HEK293T (cell line): ENCODE measurements around the gene CTSE.

Experiments used
- BHLHE40 ChIP-seq: fragments of 450-650 bp; IDR thresholded peaks from 2 replicates; pipeline ENCODE4 v1.6.1; 2016; ENCODE audit warnings: mild to moderate bottlenecking, moderate library complexity, borderline replicate concordance
- FOXM1 ChIP-seq: fragments of 450-650 bp; IDR thresholded peaks from 2 replicates; pipeline ENCODE4 v1.6.1; 2017; ENCODE audit warnings: mild to moderate bottlenecking, borderline replicate concordance

DNA sequence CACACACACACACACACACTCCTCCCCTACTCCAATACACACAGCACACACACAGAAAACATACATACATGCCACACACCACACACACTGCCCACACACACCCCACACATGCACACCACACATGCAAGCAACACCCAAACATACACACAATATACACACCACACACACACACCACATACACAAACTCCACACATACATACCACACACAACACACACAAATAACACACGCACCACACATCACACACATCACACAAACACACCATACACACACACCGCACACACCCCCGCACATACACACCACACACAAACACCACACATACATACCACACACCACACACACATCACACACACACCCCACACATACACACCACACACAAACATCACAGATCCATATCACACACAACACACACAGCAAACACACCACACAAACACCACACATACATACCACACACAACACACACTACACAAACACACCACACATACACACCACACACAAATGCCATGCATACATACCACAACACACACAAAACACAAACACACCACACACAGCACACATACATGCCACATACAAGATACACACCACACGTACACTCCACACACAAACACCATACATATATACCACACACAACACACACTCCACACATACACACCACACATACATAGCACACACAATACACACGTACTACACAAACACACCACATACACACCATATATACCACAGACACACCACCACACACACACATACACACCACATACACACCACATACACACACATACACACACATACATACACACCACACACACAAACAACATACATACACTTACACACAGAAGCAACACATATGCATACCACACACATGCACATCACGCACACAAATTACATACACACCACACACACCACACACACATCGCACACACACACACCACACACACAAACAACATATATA, 19.6 kb downstream of the CTSE start:
- TF ChIP-seq FOXM1: no peak
- no peak for TF ChIP-seq BHLHE40
